H1 (cell line): ENCODE data around the gene RXRA.

Experiments used
- EP300 ChIP-seq, 2 experiments: IDR thresholded peaks; 1 replicate in 1 of 2; 2 replicates in 1 of 2; pipeline ENCODE4 v1.6.1; 2011 to 2012; ENCODE audit warnings: low read depth in 2 of 2, low read length in 2 of 2, mild to moderate bottlenecking in 2 of 2, borderline replicate concordance in 1 of 2, inconsistent platforms in 1 of 2, moderate library complexity in 1 of 2
- EZH2 ChIP-seq: fragments of 200-600 bp; sonication (generic); IDR thresholded peaks from 2 replicates; pipeline ENCODE4 v1.7.1; 2012; ENCODE audit warnings: low read depth, mild to moderate bottlenecking, moderate library complexity, low read length, inconsistent platforms; ENCODE audit not compliant: severe bottlenecking
- GABPA ChIP-seq: IDR thresholded peaks from 2 replicates; pipeline ENCODE4 v1.6.1; 2011; ENCODE audit warnings: mild to moderate bottlenecking, low read length, moderate library complexity, borderline replicate concordance; ENCODE audit not compliant: insufficient read depth
- POLR2A ChIP-seq, 2 experiments: IDR thresholded peaks; 1 replicate in 1 of 2; 2 replicates in 1 of 2; pipeline ENCODE4 v1.6.1; 2011; ENCODE audit warnings: low read depth in 2 of 2, low read length in 2 of 2, mild to moderate bottlenecking in 2 of 2; ENCODE audit errors: control extremely low read depth in 1 of 2
- RAD21 ChIP-seq, 2 experiments: IDR thresholded peaks in 1 of 2; conservative IDR thresholded peaks in 1 of 2; 2 replicates each; pipeline ENCODE4 v1.6.1; 2011; ENCODE audit warnings: low read depth in 2 of 2, low read length in 2 of 2, improper control_type of control experiment in 1 of 2, inconsistent platforms in 1 of 2, mild to moderate bottlenecking in 1 of 2, moderate library complexity in 1 of 2
- TAF1 ChIP-seq: IDR thresholded peaks from 2 replicates; pipeline ENCODE4 v1.6.1; 2011; ENCODE audit warnings: mild to moderate bottlenecking, low read depth, low read length
- TAF7 ChIP-seq: optimal IDR thresholded peaks from 2 replicates; pipeline ENCODE3; 2011; ENCODE audit warnings: low read depth, mild to moderate bottlenecking, inconsistent platforms, low read length, moderate library complexity, borderline replicate concordance
- TF ChIP-seq, protein P1 (sequence below), 3 experiments: IDR thresholded peaks; 1 replicate in 2 of 3; 2 replicates in 1 of 3; pipeline versions ENCODE4 v1.5.1 to v1.6.1; 2011; ENCODE audit warnings: low read length in 3 of 3, mild to moderate bottlenecking in 3 of 3, inconsistent platforms in 2 of 3, low read depth in 1 of 3, moderate library complexity in 1 of 3; ENCODE audit not compliant: insufficient read depth in 1 of 3; ENCODE audit errors: control extremely low read depth in 1 of 3
- TF ChIP-seq, protein P2 (sequence below): IDR thresholded peaks from 2 replicates; pipeline ENCODE4 v1.6.1; 2012; ENCODE audit warnings: inconsistent platforms
- TF ChIP-seq, protein P3 (sequence below): IDR thresholded peaks from 2 replicates; pipeline ENCODE4 v1.6.1; 2012; ENCODE audit warnings: inconsistent platforms

DNA sequence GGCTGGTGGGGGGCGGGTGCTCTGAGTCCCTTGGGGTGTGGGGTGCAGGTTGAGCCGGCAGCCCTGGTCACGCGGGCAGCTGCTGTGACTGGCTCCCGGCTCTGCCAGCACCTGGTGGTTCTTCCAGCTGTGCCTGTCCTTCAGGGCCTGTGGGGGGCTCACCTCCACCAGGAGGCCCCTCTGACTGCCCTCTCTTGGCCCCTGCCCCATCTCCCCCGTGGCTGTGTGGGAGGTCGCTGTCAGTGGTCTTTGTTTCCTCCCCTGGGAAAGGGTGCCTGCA is 3.3 kb downstream of the RXRA start:
- TF ChIP-seq TAF7 (no peak), POLR2A (IDR thresholded peaks at IDR 0.05; ENCODE audit: control extremely low read depth in 1 of 2, low read depth in 2 of 2, low read length in 2 of 2) (no peak), EZH2 (no peak), GABPA (no peak), RAD21 (IDR thresholded peaks at IDR 0.05 in 1 of 2, conservative IDR thresholded peaks at IDR 0.05 in 1 of 2; ENCODE audit: low read depth in 2 of 2, low read length in 2 of 2) (no peak), EP300 (IDR thresholded peaks at IDR 0.05; ENCODE audit: borderline replicate concordance in 1 of 2, low read depth in 2 of 2, low read length in 2 of 2) (no peak), TAF1 (no peak)
- TF ChIP-seq, protein P1, sequence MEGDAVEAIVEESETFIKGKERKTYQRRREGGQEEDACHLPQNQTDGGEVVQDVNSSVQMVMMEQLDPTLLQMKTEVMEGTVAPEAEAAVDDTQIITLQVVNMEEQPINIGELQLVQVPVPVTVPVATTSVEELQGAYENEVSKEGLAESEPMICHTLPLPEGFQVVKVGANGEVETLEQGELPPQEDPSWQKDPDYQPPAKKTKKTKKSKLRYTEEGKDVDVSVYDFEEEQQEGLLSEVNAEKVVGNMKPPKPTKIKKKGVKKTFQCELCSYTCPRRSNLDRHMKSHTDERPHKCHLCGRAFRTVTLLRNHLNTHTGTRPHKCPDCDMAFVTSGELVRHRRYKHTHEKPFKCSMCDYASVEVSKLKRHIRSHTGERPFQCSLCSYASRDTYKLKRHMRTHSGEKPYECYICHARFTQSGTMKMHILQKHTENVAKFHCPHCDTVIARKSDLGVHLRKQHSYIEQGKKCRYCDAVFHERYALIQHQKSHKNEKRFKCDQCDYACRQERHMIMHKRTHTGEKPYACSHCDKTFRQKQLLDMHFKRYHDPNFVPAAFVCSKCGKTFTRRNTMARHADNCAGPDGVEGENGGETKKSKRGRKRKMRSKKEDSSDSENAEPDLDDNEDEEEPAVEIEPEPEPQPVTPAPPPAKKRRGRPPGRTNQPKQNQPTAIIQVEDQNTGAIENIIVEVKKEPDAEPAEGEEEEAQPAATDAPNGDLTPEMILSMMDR (IDR thresholded peaks at IDR 0.05; ENCODE audit: control extremely low read depth in 1 of 3, insufficient read depth in 1 of 3, low read depth in 1 of 3, low read length in 3 of 3), result no peak
- TF ChIP-seq, protein P2, sequence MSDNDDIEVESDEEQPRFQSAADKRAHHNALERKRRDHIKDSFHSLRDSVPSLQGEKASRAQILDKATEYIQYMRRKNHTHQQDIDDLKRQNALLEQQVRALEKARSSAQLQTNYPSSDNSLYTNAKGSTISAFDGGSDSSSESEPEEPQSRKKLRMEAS, result no peak
- TF ChIP-seq, protein P3, sequence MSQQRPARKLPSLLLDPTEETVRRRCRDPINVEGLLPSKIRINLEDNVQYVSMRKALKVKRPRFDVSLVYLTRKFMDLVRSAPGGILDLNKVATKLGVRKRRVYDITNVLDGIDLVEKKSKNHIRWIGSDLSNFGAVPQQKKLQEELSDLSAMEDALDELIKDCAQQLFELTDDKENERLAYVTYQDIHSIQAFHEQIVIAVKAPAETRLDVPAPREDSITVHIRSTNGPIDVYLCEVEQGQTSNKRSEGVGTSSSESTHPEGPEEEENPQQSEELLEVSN, result no peak
